IMR-90 (cell line): Measurements from ENCODE around the gene CYTH4. TPM values are rescaled to one million over a fixed set of nuclear protein-coding genes. Genes with fewer than 3 reads are reported as not detected.

Source experiments
- ATAC-seq: fragments of 200-7000 bp; cut with Tn5 transposase; 2 replicates; pipeline ENCODE4 v1.9.1; 2020; ENCODE audit warnings: low read depth, mild to moderate bottlenecking, moderate library complexity
- BruUV-seq: library from RNA; stranded (reverse); fragments of 400-500 nt; replicated peaks from 2 replicates; lab custom pipeline; 2021; lab: Mats Ljungman, UMichigan
- CTCF ChIA-PET: fragments of 300-600 bp; formaldehyde crosslinking; extraction: SDS; loops from one replicate; lab custom pipeline; 2021; ENCODE audit warnings: antibody characterized with exemption; lab: Yijun Ruan, JAX
- POLR2A ChIA-PET: fragments of 300-600 bp; sonication (Branson Sonifier 250); formaldehyde crosslinking; loops from one replicate; lab custom pipeline; 2022; ENCODE audit warnings: antibody characterized with exemption; ENCODE audit not compliant: unreplicated experiment; lab: Charles Lee
- DNase-seq: peaks from one replicate; pipeline ENCODE4 v3.0.0; 2013
- H2AFZ ChIP-seq: replicated peaks from 2 replicates; pipeline ENCODE3; 2013; ENCODE audit warnings: low read length, mild to moderate bottlenecking; ENCODE audit not compliant: poor library complexity
- H2AK5ac ChIP-seq: 2 replicates; pipeline ENCODE4 v1.6.1; 2013; ENCODE audit warnings: low read depth, low read length, inconsistent platforms
- H2AK9ac ChIP-seq: replicated peaks from 2 replicates; pipeline ENCODE3; 2013; ENCODE audit warnings: mild to moderate bottlenecking, low read depth, low read length, moderate library complexity; ENCODE audit not compliant: poor library complexity
- H2BK120ac ChIP-seq: 2 replicates; pipeline ENCODE4 v1.6.1; 2013; ENCODE audit warnings: low read depth, low read length, inconsistent platforms
- H2BK15ac ChIP-seq: 3 replicates; pipeline ENCODE4 v1.6.1; 2013; ENCODE audit warnings: low read depth, low read length, inconsistent platforms
- H2BK20ac ChIP-seq: 2 replicates; pipeline ENCODE4 v1.6.1; 2013; ENCODE audit warnings: low read depth, mild to moderate bottlenecking, inconsistent platforms, low read length, moderate library complexity
- H2BK5ac ChIP-seq: 2 replicates; pipeline ENCODE4 v1.6.1; 2013; ENCODE audit warnings: mild to moderate bottlenecking, low read depth, low read length, inconsistent platforms; ENCODE audit not compliant: poor library complexity, severe bottlenecking
- H3K14ac ChIP-seq: replicated peaks from 2 replicates; pipeline ENCODE4 v1.6.1; 2013; ENCODE audit warnings: low read depth, low read length, inconsistent platforms
- H3K18ac ChIP-seq: 2 replicates; pipeline ENCODE4 v1.6.1; 2013; ENCODE audit warnings: low read depth, low read length, control low read depth
- H3K23ac ChIP-seq: 2 replicates; pipeline ENCODE4 v1.6.1; 2013; ENCODE audit warnings: low read depth, low read length, inconsistent platforms
- H3K27ac ChIP-seq: 2 replicates; pipeline ENCODE4 v1.5.1; 2013; ENCODE audit warnings: mild to moderate bottlenecking, control low read depth, low read length; ENCODE audit not compliant: insufficient read depth
- H3K27me3 ChIP-seq: 2 replicates; pipeline ENCODE4 v1.6.1; 2013; ENCODE audit warnings: low read length; ENCODE audit not compliant: control insufficient read depth, insufficient read depth
- H3K36me3 ChIP-seq: 2 replicates; pipeline ENCODE4 v1.6.1; 2013; ENCODE audit warnings: low read length, mixed read lengths; ENCODE audit not compliant: control insufficient read depth, insufficient read depth
- H3K4ac ChIP-seq: 2 replicates; pipeline ENCODE4 v1.6.1; 2013; ENCODE audit warnings: low read depth, low read length, inconsistent platforms
- H3K4me1 ChIP-seq: 2 replicates; pipeline ENCODE4 v1.6.1; 2013; ENCODE audit warnings: low read length, mixed read lengths; ENCODE audit not compliant: control insufficient read depth, insufficient read depth
- H3K4me2 ChIP-seq: 2 replicates; pipeline ENCODE4 v1.6.1; 2013; ENCODE audit warnings: low read depth, mild to moderate bottlenecking, control low read depth, low read length, moderate library complexity
- H3K4me3 ChIP-seq: 2 replicates; pipeline ENCODE4 v1.5.1; 2013; ENCODE audit warnings: low read depth, mild to moderate bottlenecking, control low read depth, low read length, moderate library complexity; ENCODE audit not compliant: insufficient read depth
- H3K56ac ChIP-seq: 2 replicates; pipeline ENCODE4 v1.6.1; 2013; ENCODE audit warnings: low read length, inconsistent platforms; ENCODE audit not compliant: insufficient read depth; ENCODE audit errors: extremely low read depth
- H3K79me1 ChIP-seq, 2 experiments: 2 replicates each; pipeline ENCODE4 v1.6.1; 2013; ENCODE audit warnings: low read length in 2 of 2, inconsistent platforms in 1 of 2, low read depth in 1 of 2
- H3K9ac ChIP-seq: 2 replicates; pipeline ENCODE4 v1.6.1; 2013; ENCODE audit warnings: low read depth, low read length, control low read depth
- H3K9me1 ChIP-seq: 2 replicates; pipeline ENCODE4 v1.6.1; 2013; ENCODE audit warnings: low read length, inconsistent platforms; ENCODE audit not compliant: insufficient read depth
- H3K9me3 ChIP-seq: 2 replicates; pipeline ENCODE4 v1.6.1; 2013; ENCODE audit warnings: low read length; ENCODE audit not compliant: control insufficient read depth, insufficient read depth
- H4K20me1 ChIP-seq: 2 replicates; pipeline ENCODE4 v1.6.1; 2013; ENCODE audit warnings: low read length, inconsistent platforms; ENCODE audit not compliant: insufficient read depth
- H4K5ac ChIP-seq: 2 replicates; pipeline ENCODE4 v1.6.1; 2013; ENCODE audit warnings: mild to moderate bottlenecking, low read depth, low read length, control low read depth
- H4K8ac ChIP-seq, 2 experiments: 2 replicates each; pipeline ENCODE4 v1.6.1; 2013; ENCODE audit warnings: low read depth in 2 of 2, low read length in 2 of 2, control low read depth in 1 of 2, inconsistent platforms in 1 of 2
- H4K91ac ChIP-seq: 2 replicates; pipeline ENCODE4 v1.6.1; 2013; ENCODE audit warnings: low read depth, low read length, inconsistent platforms; ENCODE audit not compliant: insufficient read depth
- CEBPB ChIP-seq: IDR thresholded peaks from 2 replicates; pipeline ENCODE4 v1.6.1; 2012; ENCODE audit warnings: low read depth, low read length, improper control_type of control experiment
- WGBS, 2 experiments: methylation state at CpG; one replicate each; pipeline versions ENCODE4 v1.1.5 to v1.1.7; 2013; ENCODE audit warnings: missing lambda C conversion rate in 2 of 2; ENCODE audit not compliant: insufficient read length in 1 of 2; ENCODE audit errors: extremely low coverage in 2 of 2; 5-methylcytosine and 5-hydroxymethylcytosine counted together
- dilution Hi-C: fragments of 300-500 bp; cut with HindIII; formaldehyde crosslinking; loops from one replicate; pipeline ENCODE4 v1.14.3; 2018; ENCODE audit warnings: low sequenced_read_pairs; ENCODE audit not compliant: unreplicated experiment
- in situ Hi-C: fragments of 300-500 bp; cut with MboI; formaldehyde crosslinking; loops from 3 replicates; pipeline ENCODE4 v1.14.3; 2019; ENCODE audit warnings: low sequenced_read_pairs, inconsistent platforms, mixed read lengths
- intact Hi-C: fragments of 100-400 bp; cut with micrococcal nuclease; formaldehyde crosslinking; loops from 2 replicates; pipeline ENCODE4 v1.10.0; 2022
- polyA plus RNA-seq, 3 experiments: library from polyadenylated mRNA; depleted of rRNA; stranded (reverse); fragments of >200 nt; gene quantifications; 2 replicates each; pipeline ENCODE4 v1.2.3, GENCODE V29; 2012; ENCODE audit warnings: low replicate concordance in 1 of 3
- total RNA-seq: library from RNA; depleted of rRNA; stranded (reverse); fragments of >200 nt; gene quantifications from 2 replicates; pipeline ENCODE4 v1.2.3, GENCODE V29; 2012
- TF ChIP-seq, protein P1 (sequence below): conservative IDR thresholded peaks from 2 replicates; pipeline ENCODE4 v1.5.1; 2012; ENCODE audit warnings: mild to moderate bottlenecking, low read depth, low read length, improper control_type of control experiment

CYTH4 gene
- total and polyA plus RNA-seq, 2 of the 4 experiments (the other 2 are of a cell fraction), result 0.36 to 0.55 TPM

DNA sequence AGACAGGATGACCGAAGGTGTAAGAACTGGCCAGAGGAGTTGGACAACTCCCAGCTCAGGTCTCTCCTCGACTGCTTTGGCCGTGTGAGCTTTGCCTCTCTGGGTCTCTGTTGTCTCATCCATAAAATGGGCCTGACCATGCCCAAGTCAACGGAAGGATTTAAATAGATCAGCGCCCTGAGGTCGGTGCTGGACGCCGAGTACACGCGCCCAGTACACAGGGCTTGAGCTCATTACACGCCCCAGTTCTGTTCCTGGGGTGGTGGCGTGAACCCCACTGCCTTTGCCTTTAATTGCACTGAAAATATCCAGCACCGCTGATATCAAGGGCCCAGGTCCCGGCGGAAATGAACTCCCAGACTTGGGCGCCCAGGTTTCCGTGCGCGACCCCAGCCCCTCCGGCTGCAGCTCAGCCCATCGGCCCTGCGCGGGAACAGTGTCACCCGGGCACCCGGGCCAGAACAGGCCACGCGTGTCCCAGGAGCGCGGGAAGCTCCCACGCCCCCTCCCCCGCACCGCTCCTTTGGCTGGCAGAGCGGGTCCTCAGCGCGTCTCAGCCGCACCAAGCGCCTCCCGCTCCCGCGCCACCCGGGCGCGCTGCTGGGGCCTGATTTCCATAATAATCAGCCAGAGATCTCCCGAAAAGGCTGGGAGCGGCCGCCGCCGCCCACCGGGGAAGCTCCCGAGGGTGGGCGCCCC is 42.2 kb downstream of the CYTH4 start:
- Histone ChIP-seq H3K27ac (no peak overlapping the region), H3K4me2 (no peak overlapping the region; the same call in 1 of the 2 replicates), H3K56ac (no peak overlapping the region), H2BK15ac (peak overlapping the region; percentile 32; the same call in 1 of the 3 replicates), H3K79me1 (no peaks in the 10 kb centered on the region), H3K9me1 (peaks cover 10% of the 10 kb centered on the region), H2BK5ac (no peak overlapping the region), H3K9ac (no peak overlapping the region), H3K18ac (no peak overlapping the region), H2BK20ac (peak overlapping the region; percentile 76), H3K27me3 (peaks cover 8% of the 10 kb centered on the region; the same call in 1 of the 2 replicates), H4K5ac (no peak overlapping the region), H3K14ac (no peak overlapping the region), H3K36me3 (no peaks in the 10 kb centered on the region), H4K8ac (no peak overlapping the region), H2AFZ (peak overlapping the region; percentile 83), H3K4me1 (peaks cover 7% of the 10 kb centered on the region), H4K20me1 (no peaks in the 10 kb centered on the region), H2AK9ac (peak overlapping the region; percentile 70), H3K4me3 (no peak overlapping the region), H2AK5ac (peak overlapping the region; percentile 90), H3K23ac (peak overlapping the region; percentile 51; the same call in 1 of the 2 replicates), H3K9me3 (no peaks in the 10 kb centered on the region; the same call in 1 of the 2 replicates), H2BK120ac (peak overlapping the region; percentile 69), H3K4ac (peak overlapping the region; percentile 56), H4K91ac (no peak overlapping the region; the same call in 1 of the 2 replicates)
- dilution Hi-C loops, result no loop called here
- intact Hi-C loops, result no loop called here
- TF ChIP-seq, protein P1, sequence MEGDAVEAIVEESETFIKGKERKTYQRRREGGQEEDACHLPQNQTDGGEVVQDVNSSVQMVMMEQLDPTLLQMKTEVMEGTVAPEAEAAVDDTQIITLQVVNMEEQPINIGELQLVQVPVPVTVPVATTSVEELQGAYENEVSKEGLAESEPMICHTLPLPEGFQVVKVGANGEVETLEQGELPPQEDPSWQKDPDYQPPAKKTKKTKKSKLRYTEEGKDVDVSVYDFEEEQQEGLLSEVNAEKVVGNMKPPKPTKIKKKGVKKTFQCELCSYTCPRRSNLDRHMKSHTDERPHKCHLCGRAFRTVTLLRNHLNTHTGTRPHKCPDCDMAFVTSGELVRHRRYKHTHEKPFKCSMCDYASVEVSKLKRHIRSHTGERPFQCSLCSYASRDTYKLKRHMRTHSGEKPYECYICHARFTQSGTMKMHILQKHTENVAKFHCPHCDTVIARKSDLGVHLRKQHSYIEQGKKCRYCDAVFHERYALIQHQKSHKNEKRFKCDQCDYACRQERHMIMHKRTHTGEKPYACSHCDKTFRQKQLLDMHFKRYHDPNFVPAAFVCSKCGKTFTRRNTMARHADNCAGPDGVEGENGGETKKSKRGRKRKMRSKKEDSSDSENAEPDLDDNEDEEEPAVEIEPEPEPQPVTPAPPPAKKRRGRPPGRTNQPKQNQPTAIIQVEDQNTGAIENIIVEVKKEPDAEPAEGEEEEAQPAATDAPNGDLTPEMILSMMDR, result no peak
- TF ChIP-seq CEBPB, result no peak
- POLR2A ChIA-PET, result no interaction called here
- BruUV-seq, result no TSS peak
- ATAC-seq, result peak; percentile 25; the same call in 1 of the 2 replicates
- in situ Hi-C loops, result no loop called here
- 39% methylated on average over 8 of the region's 51 CpGs; no CpG with 5 or more reads in 1 of the 2 experiments for WGBS, 2 experiments
- CTCF ChIA-PET, result no interaction called here
- no peak for DNase-seq
